ENCODE measurements around the gene ASPSCR1.
"Not testable (repeated sequence)": the region's sequence is repeated elsewhere in the genome, so short reads cannot be mapped to it uniquely, and the experiment has no call there.

DNA sequence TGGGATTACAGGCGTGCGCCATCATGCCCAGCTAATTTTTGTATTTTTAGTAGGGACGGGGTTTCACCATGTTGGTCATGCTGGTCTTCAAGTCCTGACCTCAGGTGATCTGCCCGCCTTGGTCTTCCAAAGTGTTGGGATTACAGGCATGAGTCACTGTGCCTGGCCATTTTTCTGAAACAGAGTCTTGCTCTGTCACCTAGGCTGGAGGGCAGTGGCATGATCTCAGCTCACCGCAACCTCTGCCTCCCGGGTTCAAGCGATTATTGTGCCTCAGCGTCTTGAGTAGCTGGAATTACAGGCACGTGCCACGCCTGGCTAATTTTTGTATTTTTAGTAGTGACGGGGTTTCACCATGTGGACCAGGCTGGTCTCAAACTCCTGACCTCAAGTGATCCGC is 4.1 kb downstream of the ASPSCR1 start:
- TF ChIP-seq POLR2A (IDR thresholded peaks at IDR 0.05; ENCODE audit: control extremely low read depth in 1 of 2, low read depth in 2 of 2, low read length in 2 of 2); JUND (IDR thresholded peaks at IDR 0.05; ENCODE audit: low read length); HDAC2 (IDR thresholded peaks at IDR 0.05; ENCODE audit: borderline replicate concordance in 1 of 2, low read depth in 2 of 2, low read length in 2 of 2); BACH1 (IDR thresholded peaks at IDR 0.05; ENCODE audit: low read length): not testable (repeated sequence)
- TF ChIP-seq, protein P1, sequence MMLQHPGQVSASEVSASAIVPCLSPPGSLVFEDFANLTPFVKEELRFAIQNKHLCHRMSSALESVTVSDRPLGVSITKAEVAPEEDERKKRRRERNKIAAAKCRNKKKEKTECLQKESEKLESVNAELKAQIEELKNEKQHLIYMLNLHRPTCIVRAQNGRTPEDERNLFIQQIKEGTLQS (IDR thresholded peaks at IDR 0.05; ENCODE audit: insufficient read depth, low read depth, low read length) = not testable (repeated sequence)
- TF ChIP-seq, protein P2, sequence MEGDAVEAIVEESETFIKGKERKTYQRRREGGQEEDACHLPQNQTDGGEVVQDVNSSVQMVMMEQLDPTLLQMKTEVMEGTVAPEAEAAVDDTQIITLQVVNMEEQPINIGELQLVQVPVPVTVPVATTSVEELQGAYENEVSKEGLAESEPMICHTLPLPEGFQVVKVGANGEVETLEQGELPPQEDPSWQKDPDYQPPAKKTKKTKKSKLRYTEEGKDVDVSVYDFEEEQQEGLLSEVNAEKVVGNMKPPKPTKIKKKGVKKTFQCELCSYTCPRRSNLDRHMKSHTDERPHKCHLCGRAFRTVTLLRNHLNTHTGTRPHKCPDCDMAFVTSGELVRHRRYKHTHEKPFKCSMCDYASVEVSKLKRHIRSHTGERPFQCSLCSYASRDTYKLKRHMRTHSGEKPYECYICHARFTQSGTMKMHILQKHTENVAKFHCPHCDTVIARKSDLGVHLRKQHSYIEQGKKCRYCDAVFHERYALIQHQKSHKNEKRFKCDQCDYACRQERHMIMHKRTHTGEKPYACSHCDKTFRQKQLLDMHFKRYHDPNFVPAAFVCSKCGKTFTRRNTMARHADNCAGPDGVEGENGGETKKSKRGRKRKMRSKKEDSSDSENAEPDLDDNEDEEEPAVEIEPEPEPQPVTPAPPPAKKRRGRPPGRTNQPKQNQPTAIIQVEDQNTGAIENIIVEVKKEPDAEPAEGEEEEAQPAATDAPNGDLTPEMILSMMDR (IDR thresholded peaks at IDR 0.05; ENCODE audit: control extremely low read depth in 1 of 3, insufficient read depth in 1 of 3, low read depth in 1 of 3, low read length in 3 of 3) = not testable (repeated sequence)
